HUES6 (cell line): Measurements from ENCODE around the gene MICAL2.

Source experiments
- H3K27ac ChIP-seq: 2 replicates; pipeline ENCODE4 v1.7.0; 2013; ENCODE audit warnings: low read depth, mild to moderate bottlenecking, low read length, inconsistent platforms
- H3K27me3 ChIP-seq: 2 replicates; pipeline ENCODE4 v1.6.1; 2013; ENCODE audit warnings: low read length; ENCODE audit not compliant: control insufficient read depth, insufficient read depth
- H3K36me3 ChIP-seq: 2 replicates; pipeline ENCODE4 v1.6.1; 2013; ENCODE audit warnings: low read length; ENCODE audit not compliant: control insufficient read depth, insufficient read depth
- H3K4me1 ChIP-seq: 2 replicates; pipeline ENCODE4 v1.6.1; 2013; ENCODE audit warnings: low read length; ENCODE audit not compliant: control insufficient read depth, insufficient read depth
- H3K4me3 ChIP-seq: 2 replicates; pipeline ENCODE4 v1.5.1; 2013; ENCODE audit warnings: low read depth, low read length
- H3K9ac ChIP-seq: one replicate; pipeline ENCODE4 v1.6.1; 2013; ENCODE audit warnings: mild to moderate bottlenecking, low read length
- H3K9me3 ChIP-seq: 2 replicates; pipeline ENCODE4 v1.6.1; 2013; ENCODE audit warnings: low read depth, low read length; ENCODE audit not compliant: control insufficient read depth, insufficient read depth

Gene MICAL2

DNA sequence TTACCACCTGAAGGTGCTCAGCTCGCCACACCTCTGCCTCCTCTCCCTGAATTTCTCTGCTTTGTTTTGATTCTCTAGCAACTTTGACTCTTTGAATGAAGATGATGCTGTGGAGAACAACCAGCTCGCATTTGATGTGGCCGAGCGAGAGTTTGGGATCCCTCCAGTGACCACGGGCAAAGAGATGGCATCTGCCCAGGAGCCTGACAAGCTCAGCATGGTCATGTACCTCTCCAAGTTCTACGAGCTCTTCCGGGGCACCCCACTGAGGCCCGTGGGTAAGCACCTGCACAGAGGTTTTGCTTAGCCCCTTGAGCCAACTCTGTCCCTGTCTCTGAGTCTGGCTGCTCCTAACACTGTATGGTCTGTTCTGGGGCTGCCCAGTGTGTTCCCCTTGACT is 115.7 kb downstream of the MICAL2 start:
- no peaks in the 10 kb centered on the region for H3K27me3 ChIP-seq
- no peaks in the 10 kb centered on the region; the same call in 1 of the 2 replicates for H3K4me1 ChIP-seq
- H3K4me3 ChIP-seq: no peak overlapping the region
- no peaks in the 10 kb centered on the region for H3K9me3 ChIP-seq
- no peak overlapping the region for H3K9ac ChIP-seq
- no peaks in the 10 kb centered on the region for H3K36me3 ChIP-seq
- no peak overlapping the region for H3K27ac ChIP-seq

- Histone ChIP-seq H3K36me3 (no peaks in the 10 kb centered on the region), H3K9me3 (no peaks in the 10 kb centered on the region), H3K9ac (no peak overlapping the region), H3K27me3 (no peaks in the 10 kb centered on the region), H3K4me1 (no peaks in the 10 kb centered on the region), H3K4me3 (no peak overlapping the region), H3K27ac (no peak overlapping the region)
These were observed 119.2 kb downstream of the MICAL2 start for GRCh38 chr11:12229450-12230229.

- no peak overlapping the region for H3K4me3 ChIP-seq
- H3K9ac ChIP-seq: no peak overlapping the region
- H3K27ac ChIP-seq: no peak overlapping the region
- peaks cover 7% of the 10 kb centered on the region; the same call in 1 of the 2 replicates for H3K4me1 ChIP-seq
- H3K36me3 ChIP-seq: no peaks in the 10 kb centered on the region
- no peaks in the 10 kb centered on the region for H3K9me3 ChIP-seq
- H3K27me3 ChIP-seq: no peaks in the 10 kb centered on the region
These were observed 121.8 kb downstream of the MICAL2 start for GRCh38 chr11:12232160-12232559.

DNA sequence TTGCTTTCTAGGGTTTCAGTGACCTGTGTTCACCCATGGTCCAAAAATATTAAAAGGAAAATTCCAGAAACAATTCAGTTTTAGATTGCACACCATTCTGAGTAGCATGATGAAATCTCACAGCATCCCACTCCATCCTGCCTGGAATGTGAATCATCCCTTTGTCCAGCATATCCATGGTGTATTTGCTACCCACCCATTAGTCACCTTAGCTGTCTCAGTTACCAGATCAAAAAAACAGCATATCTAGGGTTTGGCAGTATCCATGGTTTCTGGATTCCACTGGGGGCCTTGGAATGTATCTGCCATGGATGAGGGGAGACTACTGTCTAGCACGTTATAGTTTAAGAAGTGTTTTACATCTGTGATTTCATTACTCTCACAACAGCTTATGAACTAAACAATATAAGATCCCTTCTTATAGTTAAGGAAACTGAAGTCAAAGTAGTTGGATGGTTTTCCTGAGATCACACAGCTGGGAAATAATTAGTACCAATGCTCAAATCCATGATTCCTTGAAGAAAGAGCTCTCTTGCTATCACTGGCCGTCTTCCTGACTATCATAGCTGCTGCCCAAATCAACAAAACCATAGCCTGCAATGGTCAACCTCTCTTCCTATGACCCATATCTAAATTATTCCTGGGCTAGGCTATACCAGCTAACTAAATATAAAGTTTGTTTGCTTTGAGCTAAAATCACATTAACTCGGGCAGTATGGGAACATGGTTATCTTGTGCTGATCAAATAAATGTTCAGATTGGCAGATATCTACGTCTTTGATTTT is 122.6 kb downstream of the MICAL2 start:
- no peak overlapping the region for H3K9ac ChIP-seq
- no peak overlapping the region for H3K27ac ChIP-seq
- peaks cover 7% of the 10 kb centered on the region; the same call in 1 of the 2 replicates for H3K4me1 ChIP-seq
- no peaks in the 10 kb centered on the region for H3K27me3 ChIP-seq
- no peaks in the 10 kb centered on the region for H3K36me3 ChIP-seq
- no peaks in the 10 kb centered on the region for H3K9me3 ChIP-seq
- H3K4me3 ChIP-seq: no peak overlapping the region

- Histone ChIP-seq H3K9ac (no peak overlapping the region), H3K27me3 (no peaks in the 10 kb centered on the region), H3K36me3 (no peaks in the 10 kb centered on the region), H3K4me3 (no peak overlapping the region), H3K27ac (no peak overlapping the region), H3K9me3 (no peaks in the 10 kb centered on the region), H3K4me1 (peaks cover 7% of the 10 kb centered on the region; the same call in 1 of the 2 replicates)
These were observed 123.2 kb downstream of the MICAL2 start for GRCh38 chr11:12233602-12233925.

- Histone ChIP-seq H3K27me3 (no peaks in the 10 kb centered on the region), H3K27ac (no peak overlapping the region), H3K4me3 (no peak overlapping the region), H3K9ac (no peak overlapping the region), H3K4me1 (peaks cover 7% of the 10 kb centered on the region; the same call in 1 of the 2 replicates), H3K9me3 (no peaks in the 10 kb centered on the region), H3K36me3 (no peaks in the 10 kb centered on the region)
These were observed 123.8 kb downstream of the MICAL2 start for GRCh38 chr11:12234221-12234620.

GRCh38 chr11:12235080-12235479 is 124.7 kb downstream of the MICAL2 start:
- Histone ChIP-seq H3K4me1 (peaks cover 7% of the 10 kb centered on the region; the same call in 1 of the 2 replicates), H3K27me3 (no peaks in the 10 kb centered on the region), H3K27ac (no peak overlapping the region), H3K36me3 (no peaks in the 10 kb centered on the region), H3K9me3 (no peaks in the 10 kb centered on the region), H3K9ac (no peak overlapping the region), H3K4me3 (no peak overlapping the region)

- Histone ChIP-seq H3K36me3 (no peaks in the 10 kb centered on the region), H3K4me3 (no peak overlapping the region), H3K27ac (no peak overlapping the region), H3K27me3 (no peaks in the 10 kb centered on the region), H3K4me1 (peaks cover 7% of the 10 kb centered on the region; the same call in 1 of the 2 replicates), H3K9ac (no peak overlapping the region), H3K9me3 (no peaks in the 10 kb centered on the region)
These were observed 125.2 kb downstream of the MICAL2 start for GRCh38 chr11:12235553-12235946.

GRCh38 chr11:12235947-12236743 is 125.8 kb downstream of the MICAL2 start:
- no peaks in the 10 kb centered on the region for H3K9me3 ChIP-seq
- H3K4me1 ChIP-seq: peaks cover 7% of the 10 kb centered on the region; the same call in 1 of the 2 replicates
- H3K4me3 ChIP-seq: no peak overlapping the region
- no peak overlapping the region for H3K27ac ChIP-seq
- no peaks in the 10 kb centered on the region for H3K27me3 ChIP-seq
- no peak overlapping the region for H3K9ac ChIP-seq
- H3K36me3 ChIP-seq: no peaks in the 10 kb centered on the region

DNA sequence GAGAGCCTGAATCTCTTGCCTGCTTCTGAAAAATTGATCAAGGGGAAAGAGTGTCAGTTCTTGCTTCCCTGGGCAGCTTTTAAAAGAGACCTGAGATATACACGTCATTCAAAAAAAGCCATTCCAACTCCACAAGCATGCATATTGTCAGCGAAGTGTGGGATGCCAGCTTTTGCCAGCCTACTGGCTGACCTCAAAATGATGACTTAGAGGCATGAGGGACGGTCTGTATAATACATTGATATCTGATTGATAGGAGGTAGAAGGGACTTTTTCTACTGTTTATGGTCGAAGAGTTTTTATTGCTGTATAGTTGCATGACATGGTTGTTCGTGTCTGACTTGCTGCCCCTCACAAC is 126.3 kb downstream of the MICAL2 start:
- Histone ChIP-seq H3K9me3 (no peaks in the 10 kb centered on the region), H3K36me3 (no peaks in the 10 kb centered on the region), H3K27ac (no peak overlapping the region), H3K9ac (no peak overlapping the region), H3K27me3 (no peaks in the 10 kb centered on the region), H3K4me1 (peaks cover 7% of the 10 kb centered on the region; the same call in 1 of the 2 replicates), H3K4me3 (no peak overlapping the region)
